HG02885 (cell line): Measurements from ENCODE around the gene SLC39A10.
"Not testable (repeated sequence)": the region's sequence is repeated elsewhere in the genome, so short reads cannot be mapped to it uniquely, and the experiment has no call there.

Experiments
- ATAC-seq: cut with Tn5 transposase; IDR thresholded peaks from one replicate; pipeline ENCODE4 v1.9.1; 2021; ENCODE audit warnings: mild to moderate bottlenecking; ENCODE audit not compliant: unreplicated experiment, poor library complexity

Gene SLC39A10

GRCh38 chr2:195642679-195643068 lies 14.4 kb upstream of the SLC39A10 start:
- ATAC-seq, result no peak

GRCh38 chr2:195644708-195645107 lies 12.3 kb upstream of the SLC39A10 start:
- not testable (repeated sequence) for ATAC-seq

- ATAC-seq, result no peak
Observed at GRCh38 chr2:195645413-195645812, 11.6 kb upstream of the SLC39A10 start.

GRCh38 chr2:195646424-195646823 lies 10.6 kb upstream of the SLC39A10 start:
- ATAC-seq, result no peak

- no peak for ATAC-seq
Observed at GRCh38 chr2:195647302-195647701, 9.7 kb upstream of the SLC39A10 start.

- not testable (repeated sequence) for ATAC-seq
Observed at GRCh38 chr2:195648370-195648769, 8.7 kb upstream of the SLC39A10 start.

- ATAC-seq, result no peak
Observed at GRCh38 chr2:195648787-195649186, 8.2 kb upstream of the SLC39A10 start.

- peak; percentile 25 for ATAC-seq
Observed at GRCh38 chr2:195649629-195650190, 7.3 kb upstream of the SLC39A10 start.

- no peak for ATAC-seq
Observed at GRCh38 chr2:195651046-195651445, 6.0 kb upstream of the SLC39A10 start.

- ATAC-seq, result no peak
Observed at GRCh38 chr2:195652911-195653310, 4.1 kb upstream of the SLC39A10 start.

GRCh38 chr2:195656161-195656858 lies 716 bp upstream of the SLC39A10 start:
- ATAC-seq, result no peak

GRCh38 chr2:195657634-195658540 lies 861 bp downstream of the SLC39A10 start:
- peak; percentile 30 for ATAC-seq

GRCh38 chr2:195658541-195658890 lies 1.5 kb downstream of the SLC39A10 start:
- no peak for ATAC-seq

- ATAC-seq, result no peak
Observed at GRCh38 chr2:195659114-195659513, 2.1 kb downstream of the SLC39A10 start.

GRCh38 chr2:195659982-195660890 lies 3.2 kb downstream of the SLC39A10 start:
- no peak for ATAC-seq

GRCh38 chr2:195662138-195662537 lies 5.1 kb downstream of the SLC39A10 start:
- no peak for ATAC-seq

GRCh38 chr2:195663007-195663406 lies 6.0 kb downstream of the SLC39A10 start:
- ATAC-seq, result no peak

GRCh38 chr2:195664528-195664927 lies 7.5 kb downstream of the SLC39A10 start:
- ATAC-seq, result no peak

GRCh38 chr2:195665153-195665552 lies 8.1 kb downstream of the SLC39A10 start:
- not testable (repeated sequence) for ATAC-seq

- no peak for ATAC-seq
Observed at GRCh38 chr2:195666113-195666712, 9.2 kb downstream of the SLC39A10 start.
